HG03432 (cell line): ENCODE results near the gene UBQLN2.
"Not testable (repeated sequence)": the region's sequence is repeated elsewhere in the genome, so short reads cannot be mapped to it uniquely, and the experiment has no call there.

Source experiments
- ATAC-seq: cut with Tn5 transposase; IDR thresholded peaks from one replicate; pipeline ENCODE4 v1.9.1; 2021; ENCODE audit warnings: mild to moderate bottlenecking, moderate library complexity; ENCODE audit not compliant: unreplicated experiment

The UBQLN2 gene

GRCh38 chrX:56563231-56564161 lies at the start of gene UBQLN2:
Gene UBQLN2, plus strand, starts transcription at chrX:56563627. Its CDS starts 247 bp downstream, at chrX:56563874.
- ATAC-seq, result peak; percentile 87

- no peak for ATAC-seq
Observed at GRCh38 chrX:56519642-56520041, 43.8 kb upstream of the UBQLN2 start.

GRCh38 chrX:56529482-56530007 lies 33.9 kb upstream of the UBQLN2 start:
- ATAC-seq, result not testable (repeated sequence)

- ATAC-seq, result no peak
Observed at GRCh38 chrX:56530011-56530410, 33.4 kb upstream of the UBQLN2 start.

GRCh38 chrX:56550667-56551066 lies 12.8 kb upstream of the UBQLN2 start:
- ATAC-seq, result no peak

GRCh38 chrX:56554870-56555269 lies 8.6 kb upstream of the UBQLN2 start:
- ATAC-seq, result no peak

- ATAC-seq, result no peak
Observed at GRCh38 chrX:56557376-56557929, 6.0 kb upstream of the UBQLN2 start.

- peak; percentile 20 for ATAC-seq
Observed at GRCh38 chrX:56564164-56564885, 898 bp downstream of the UBQLN2 start.

GRCh38 chrX:56564921-56565840 lies 1.8 kb downstream of the UBQLN2 start:
- no peak for ATAC-seq

- ATAC-seq, result no peak
Observed at GRCh38 chrX:56569378-56570057, 6.1 kb downstream of the UBQLN2 start.

- no peak for ATAC-seq
Observed at GRCh38 chrX:56572975-56573374, 9.5 kb downstream of the UBQLN2 start.

- no peak for ATAC-seq
Observed at GRCh38 chrX:56574861-56575260, 11.4 kb downstream of the UBQLN2 start.

GRCh38 chrX:56576721-56577120 lies 13.3 kb downstream of the UBQLN2 start:
- no peak for ATAC-seq

- ATAC-seq, result no peak
Observed at GRCh38 chrX:56588397-56589188, 25.2 kb downstream of the UBQLN2 start.

- not testable (repeated sequence) for ATAC-seq
Observed at GRCh38 chrX:56591830-56592229, 28.4 kb downstream of the UBQLN2 start.

- no peak for ATAC-seq
Observed at GRCh38 chrX:56600141-56600540, 36.7 kb downstream of the UBQLN2 start.

- ATAC-seq, result no peak
Observed at GRCh38 chrX:56600987-56601386, 37.6 kb downstream of the UBQLN2 start.

GRCh38 chrX:56615282-56615681 lies 51.9 kb downstream of the UBQLN2 start:
- ATAC-seq, result no peak
